ENCODE measurements around the gene C1QTNF8. TPM values are rescaled to one million over a fixed set of nuclear protein-coding genes. Genes with fewer than 3 reads are reported as not detected.

The C1QTNF8 gene
- total and polyA plus RNA-seq, 2 of the 13 experiments (the other 11 are each of a cell fraction or from before 2014, with no cell fraction given): 0.09 TPM; not detected in 1

DNA sequence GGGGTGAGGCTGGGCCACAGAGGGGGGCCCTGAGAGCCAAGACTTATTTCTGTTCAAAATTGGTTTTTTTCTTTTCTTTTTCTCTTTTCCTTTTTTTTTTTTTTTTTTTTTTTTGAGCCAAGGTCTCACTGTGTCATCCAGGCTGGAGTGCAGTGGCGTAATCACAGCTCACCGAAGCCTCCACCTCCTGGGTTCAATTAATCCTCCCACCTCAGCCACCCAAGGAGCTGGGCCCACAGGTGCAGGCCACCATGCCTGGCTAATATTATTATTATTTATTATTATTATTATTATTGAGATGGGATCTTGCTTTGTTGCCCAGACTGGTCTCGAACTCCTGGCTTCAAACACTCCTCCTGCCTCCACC lies 39.4 kb upstream of the C1QTNF8 start:
- Histone ChIP-seq H3K36me3 (replicated peaks in 1 of 2; ENCODE audit: control insufficient read depth in 1 of 2, insufficient read depth in 2 of 2, low read length in 2 of 2) (no peaks in the 10 kb centered on the region), H3K27me3 (ENCODE audit: control insufficient read depth in 1 of 2, insufficient read depth in 2 of 2, low read length in 2 of 2) (peaks cover 17 to 60% of the 10 kb centered on the region in 2 experiments), H3K79me2 (ENCODE audit: insufficient read depth, low read length) (no peaks in the 10 kb centered on the region), H3K27ac (ENCODE audit: extremely low read length, insufficient read depth, low read length) (no peak overlapping the region), H3K4me3 (replicated peaks in 1 of 3; ENCODE audit: insufficient read depth in 1 of 3, low read depth in 2 of 3, low read length in 3 of 3) (no peak overlapping the region), H3K9ac (ENCODE audit: insufficient read depth, low read depth, low read length) (no peak overlapping the region), H3K4me2 (ENCODE audit: low read depth, low read length) (no peak overlapping the region), H3K9me3 (ENCODE audit: low read length) (no peaks in the 10 kb centered on the region), H2AFZ (ENCODE audit: low read length) (no peak overlapping the region), H4K20me1 (ENCODE audit: insufficient read depth, low read length) (0 out of 2 replicates have a peak, but pooled peaks cover 6% of the 10 kb centered on the region), H3K4me1 (ENCODE audit: insufficient read depth, low read length) (no peaks in the 10 kb centered on the region)
- 44% methylated on average over 3 of the region's 3 CpGs for WGBS (ENCODE audit: low lambda C conversion rate)
- no peak for ATAC-seq
- no peak for DNase-seq (ENCODE audit: low spot score)
- ChIA-PET POLR2A (interaction anchor here (0.6 to 0.7 kb wide), 2 partner anchors 16 to 39 kb away, joined by 3 read pairs; no protein-coding TSS in a partner anchor), CTCF (ENCODE audit: low intra/inter-chr PET ratio, low total read pairs) (no interaction called here)
- FAIRE-seq: no peak
- in situ Hi-C loops (cut with HindIII; ENCODE audit: extremely low pct_ligation_motif_present, low pct_unique_long_range_greater_than_20kb) (no loop called here), intact Hi-C loops (cut with micrococcal nuclease; ENCODE audit: unreplicated experiment) (no loop called here)
- BruUV-seq (replicated peaks): no TSS peak
- TF ChIP-seq MTA1 (CRISPR knock-in tag; IDR thresholded peaks at IDR 0.05; ENCODE audit: borderline replicate concordance): no peak
- no peak for TF ChIP-seq ZNF260 (CRISPR knock-in tag; IDR thresholded peaks at IDR 0.05; ENCODE audit: borderline replicate concordance, low read depth)
- no peak for TF ChIP-seq NFIC (IDR thresholded peaks at IDR 0.05; ENCODE audit: low read length)
- no peak for TF ChIP-seq SMAD9 (CRISPR knock-in tag; IDR thresholded peaks at IDR 0.05)
- TF ChIP-seq, protein P1, sequence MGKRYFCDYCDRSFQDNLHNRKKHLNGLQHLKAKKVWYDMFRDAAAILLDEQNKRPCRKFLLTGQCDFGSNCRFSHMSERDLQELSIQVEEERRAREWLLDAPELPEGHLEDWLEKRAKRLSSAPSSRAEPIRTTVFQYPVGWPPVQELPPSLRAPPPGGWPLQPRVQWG (CRISPR knock-in tag; IDR thresholded peaks at IDR 0.05; ENCODE audit: borderline replicate concordance, low read depth): no peak
- TF ChIP-seq MAFG (CRISPR knock-in tag; IDR thresholded peaks at IDR 0.05): no peak
- TF ChIP-seq ELF3 (CRISPR knock-in tag; IDR thresholded peaks at IDR 0.05): no peak
- TF ChIP-seq, protein P2, sequence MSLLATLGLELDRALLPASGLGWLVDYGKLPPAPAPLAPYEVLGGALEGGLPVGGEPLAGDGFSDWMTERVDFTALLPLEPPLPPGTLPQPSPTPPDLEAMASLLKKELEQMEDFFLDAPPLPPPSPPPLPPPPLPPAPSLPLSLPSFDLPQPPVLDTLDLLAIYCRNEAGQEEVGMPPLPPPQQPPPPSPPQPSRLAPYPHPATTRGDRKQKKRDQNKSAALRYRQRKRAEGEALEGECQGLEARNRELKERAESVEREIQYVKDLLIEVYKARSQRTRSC (CRISPR knock-in tag; IDR thresholded peaks at IDR 0.05; ENCODE audit: low read depth): no peak
- no peak for TF ChIP-seq FOSL2 (CRISPR knock-in tag; IDR thresholded peaks at IDR 0.05)
- no peak for TF ChIP-seq ZNF256 (CRISPR knock-in tag; conservative IDR thresholded peaks at IDR 0.05)
- TF ChIP-seq RXRA (CRISPR knock-in tag; IDR thresholded peaks at IDR 0.05): no peak
- TF ChIP-seq XBP1 (CRISPR knock-in tag; IDR thresholded peaks at IDR 0.05): no peak
